GM19372 (cell line): ENCODE measurements around the gene SLCO2B1.
A peak's percentile ranks its signal among the peaks of the same experiment; 100 is the strongest.

Experiments
- ATAC-seq: cut with Tn5 transposase; IDR thresholded peaks from one replicate; pipeline ENCODE4 v1.9.1; 2021; ENCODE audit warnings: mild to moderate bottlenecking, low read depth, moderate library complexity; ENCODE audit not compliant: unreplicated experiment

SLCO2B1 gene

DNA sequence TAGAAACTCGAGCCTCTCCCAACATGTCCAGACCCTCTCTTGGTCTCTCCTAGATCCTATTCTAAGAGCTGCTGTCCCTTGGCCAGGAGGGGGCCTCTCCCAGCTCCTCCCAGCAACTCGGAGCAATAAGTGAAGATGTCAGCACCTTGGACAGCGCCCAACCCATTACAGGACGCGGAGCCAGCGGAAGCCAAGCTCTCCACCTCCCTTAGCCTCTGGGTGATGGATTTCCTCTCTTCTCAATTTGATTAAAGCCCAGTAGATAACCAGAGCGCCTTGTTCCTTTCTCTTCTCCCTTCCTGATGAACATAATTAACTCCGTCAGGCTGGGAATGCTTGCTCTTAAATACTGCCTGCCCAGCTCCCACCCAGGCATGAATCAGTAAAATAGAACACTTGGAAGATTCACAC lies 63.5 kb downstream of the SLCO2B1 start:
- no peak for ATAC-seq

DNA sequence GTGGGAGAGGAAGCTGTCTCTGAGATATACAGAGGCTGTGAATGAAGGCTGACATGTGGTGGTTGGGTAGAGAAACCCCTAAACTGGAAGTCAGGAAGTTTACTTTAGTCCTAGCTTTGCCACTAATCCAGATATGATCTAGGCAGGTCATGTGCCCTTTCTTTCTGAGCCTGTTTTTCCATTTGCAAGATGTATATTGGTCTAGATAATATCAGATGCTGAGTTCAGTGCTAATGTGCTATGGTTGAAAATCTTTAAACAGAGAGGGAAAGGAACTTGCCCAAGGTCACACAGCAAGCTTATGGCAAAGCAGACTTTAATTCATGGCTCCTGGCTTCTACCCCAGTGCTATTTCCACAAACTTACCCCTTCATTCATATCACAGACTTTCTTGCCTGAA lies 63.9 kb downstream of the SLCO2B1 start:
- no peak for ATAC-seq

DNA sequence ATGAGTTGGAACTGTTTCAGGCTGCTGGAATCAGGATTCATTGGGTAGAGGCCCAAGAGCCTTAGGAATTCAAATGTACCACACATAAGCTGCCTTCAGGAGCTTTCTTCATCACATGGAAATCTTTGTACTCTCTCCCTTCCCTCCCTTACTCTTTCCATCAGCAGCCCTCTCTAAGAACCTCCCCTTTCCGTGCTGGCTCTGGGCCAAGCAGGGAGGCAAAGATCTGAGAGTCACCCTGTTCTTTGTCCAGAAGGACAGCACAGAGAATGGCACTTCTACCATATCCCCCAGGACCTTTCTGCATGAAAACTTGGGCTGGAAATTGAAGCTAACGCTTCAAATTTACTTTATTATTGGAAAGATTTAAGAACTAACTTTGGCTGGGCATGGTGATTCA lies 69.0 kb downstream of the SLCO2B1 start:
- ATAC-seq = no peak

DNA sequence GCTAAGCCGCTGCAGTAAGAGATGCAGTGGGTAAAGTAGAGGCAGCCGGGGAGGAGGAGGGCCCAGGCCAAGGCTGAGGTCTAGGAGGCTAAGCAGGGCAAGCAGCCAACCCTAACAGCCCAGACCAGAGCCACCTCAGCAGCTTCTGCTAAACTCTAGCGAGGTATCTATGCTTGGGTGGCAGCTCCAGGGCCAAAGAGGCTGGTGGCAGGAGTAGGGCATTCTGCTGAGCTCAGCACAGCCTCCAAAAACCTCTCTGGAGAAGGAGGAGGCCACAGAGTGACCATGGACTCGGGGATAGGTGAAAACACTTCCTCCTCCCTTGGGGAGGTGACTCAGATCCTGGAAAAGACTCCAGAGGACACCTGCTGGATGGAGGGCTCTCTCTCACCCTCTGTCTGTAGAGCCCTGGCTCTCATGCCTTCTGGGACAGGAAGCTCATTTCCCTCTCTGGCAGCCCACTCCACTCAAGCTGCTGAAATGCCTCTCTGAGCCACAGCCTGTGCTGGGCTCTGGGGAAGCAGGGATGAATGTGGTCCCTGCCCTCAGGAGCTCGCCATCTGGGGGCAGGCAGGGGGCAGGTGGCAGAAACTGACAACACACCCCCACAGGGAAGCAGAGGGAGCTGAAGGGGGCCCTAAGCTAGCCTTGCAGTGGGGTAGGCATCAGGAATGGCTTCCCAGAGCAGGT lies 73.2 kb downstream of the SLCO2B1 start:
- ATAC-seq = no peak

DNA sequence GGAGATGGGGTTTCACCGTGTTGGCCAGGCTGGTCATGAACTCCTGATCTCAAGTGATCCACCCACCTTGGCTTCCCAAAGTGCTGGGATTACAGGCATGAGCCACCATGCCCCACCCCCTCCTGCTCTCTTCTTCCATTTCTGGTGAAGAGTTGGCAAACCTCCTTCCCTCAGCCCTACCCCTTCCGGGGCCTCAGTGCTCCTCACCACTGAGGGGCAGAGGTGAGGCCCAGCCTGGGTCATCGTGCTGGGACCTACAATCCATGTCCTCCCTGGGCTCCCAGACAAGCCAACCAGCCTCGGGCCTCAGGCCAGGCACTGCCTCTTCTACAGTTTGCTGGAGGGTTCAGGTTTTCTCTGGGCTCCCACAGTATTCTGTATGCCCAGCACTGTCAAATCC lies 74.9 kb downstream of the SLCO2B1 start:
- no peak for ATAC-seq

DNA sequence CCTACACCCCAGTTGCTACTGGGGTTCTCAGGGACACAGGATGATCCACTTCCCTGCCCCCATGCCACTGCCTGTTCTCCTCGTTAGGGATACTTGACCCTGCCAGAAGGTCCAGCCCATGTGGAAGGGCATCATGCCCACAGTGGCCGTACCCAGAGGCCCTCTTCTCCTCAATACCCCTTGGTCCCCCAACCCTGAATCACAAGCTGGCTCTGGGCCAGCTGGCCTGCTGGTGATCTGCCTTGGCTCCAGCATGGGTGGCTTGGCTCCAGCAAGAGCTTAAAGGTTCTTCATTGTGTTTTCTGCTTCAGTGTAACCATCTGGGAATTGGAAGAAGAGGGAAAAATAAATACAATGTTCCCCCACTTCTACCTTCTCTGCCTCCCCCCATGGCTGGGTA lies 78.6 kb downstream of the SLCO2B1 start:
- no peak for ATAC-seq

DNA sequence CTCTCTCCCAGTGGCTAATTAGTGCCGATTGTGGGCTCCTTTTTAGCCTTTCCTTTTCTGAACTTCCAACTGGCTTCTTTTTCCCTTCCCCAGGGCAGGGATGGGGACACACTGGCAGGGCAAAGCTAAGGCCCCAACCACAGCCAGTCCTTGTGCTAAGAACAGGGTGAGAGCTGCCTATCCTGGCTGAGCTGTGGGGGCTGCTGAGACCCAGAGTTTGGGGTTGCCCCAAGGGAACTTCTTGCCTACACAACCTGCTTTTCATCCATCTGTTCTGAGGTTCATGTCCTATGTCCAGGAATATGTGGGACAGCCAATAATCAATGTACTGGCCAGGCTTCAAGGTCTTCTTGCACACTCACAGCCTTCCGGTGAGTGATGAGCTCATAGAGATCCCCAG lies 79.7 kb downstream of the SLCO2B1 start:
- ATAC-seq = no peak

DNA sequence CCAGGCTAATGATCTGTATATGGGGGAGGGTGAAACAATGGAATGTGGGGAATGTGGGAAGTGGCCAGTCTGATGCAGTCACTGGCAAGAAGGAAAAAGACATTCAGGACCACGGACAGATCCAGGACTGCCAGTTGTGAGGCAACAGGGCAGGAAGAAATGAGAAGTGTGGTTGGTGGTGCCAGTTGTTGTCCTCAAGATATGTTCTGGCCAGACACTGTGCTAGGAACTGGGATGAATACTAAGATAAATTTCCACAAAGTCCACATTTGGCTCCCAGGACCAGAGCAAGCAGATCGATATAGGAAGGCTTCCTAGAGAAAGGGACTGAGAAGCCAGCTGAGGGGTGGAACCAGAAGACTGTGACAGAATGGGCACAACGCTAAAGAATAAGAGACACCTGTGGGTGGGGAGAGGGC lies 82.9 kb downstream of the SLCO2B1 start:
- ATAC-seq = no peak

DNA sequence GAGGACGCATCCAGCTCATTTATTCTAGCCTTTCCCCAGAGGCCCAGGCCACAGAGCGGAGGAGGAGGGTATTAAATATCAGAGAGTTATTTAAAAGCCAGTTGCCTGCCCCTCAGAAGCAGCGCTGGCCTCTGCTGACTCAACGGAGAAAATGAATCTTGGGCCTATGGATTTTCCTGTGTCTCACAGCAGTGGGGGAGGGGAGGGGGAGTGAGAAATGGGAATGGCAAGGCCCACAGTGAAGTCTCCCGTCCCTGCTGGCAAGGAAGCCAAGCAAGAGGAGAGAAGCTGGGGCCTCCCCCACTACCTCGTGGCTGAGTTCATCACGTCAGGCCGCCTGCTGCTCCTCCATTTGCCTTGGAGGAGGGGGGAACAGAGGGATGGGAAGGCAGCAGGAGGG lies 85.2 kb downstream of the SLCO2B1 start:
- ATAC-seq = no peak

DNA sequence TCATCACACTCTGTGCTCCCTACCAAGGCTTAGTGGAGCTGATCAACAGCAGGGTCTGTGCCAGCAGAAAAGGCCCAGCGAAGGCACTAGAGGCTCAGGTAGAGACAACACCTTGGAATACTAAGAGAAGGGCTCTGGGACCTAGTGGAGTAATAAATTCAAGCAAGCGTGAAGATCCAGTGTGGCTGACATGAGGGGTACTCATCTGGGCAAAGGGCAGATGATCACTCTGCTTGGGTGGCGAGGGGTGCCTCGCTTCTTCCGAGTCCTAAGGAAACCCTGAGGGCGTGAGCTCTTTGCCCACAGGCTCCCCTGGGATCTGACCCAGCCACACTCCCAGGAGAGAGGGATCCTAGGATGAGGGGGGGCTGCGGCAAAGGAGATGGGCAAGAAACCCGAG lies 86.1 kb downstream of the SLCO2B1 start:
- ATAC-seq = no peak

DNA sequence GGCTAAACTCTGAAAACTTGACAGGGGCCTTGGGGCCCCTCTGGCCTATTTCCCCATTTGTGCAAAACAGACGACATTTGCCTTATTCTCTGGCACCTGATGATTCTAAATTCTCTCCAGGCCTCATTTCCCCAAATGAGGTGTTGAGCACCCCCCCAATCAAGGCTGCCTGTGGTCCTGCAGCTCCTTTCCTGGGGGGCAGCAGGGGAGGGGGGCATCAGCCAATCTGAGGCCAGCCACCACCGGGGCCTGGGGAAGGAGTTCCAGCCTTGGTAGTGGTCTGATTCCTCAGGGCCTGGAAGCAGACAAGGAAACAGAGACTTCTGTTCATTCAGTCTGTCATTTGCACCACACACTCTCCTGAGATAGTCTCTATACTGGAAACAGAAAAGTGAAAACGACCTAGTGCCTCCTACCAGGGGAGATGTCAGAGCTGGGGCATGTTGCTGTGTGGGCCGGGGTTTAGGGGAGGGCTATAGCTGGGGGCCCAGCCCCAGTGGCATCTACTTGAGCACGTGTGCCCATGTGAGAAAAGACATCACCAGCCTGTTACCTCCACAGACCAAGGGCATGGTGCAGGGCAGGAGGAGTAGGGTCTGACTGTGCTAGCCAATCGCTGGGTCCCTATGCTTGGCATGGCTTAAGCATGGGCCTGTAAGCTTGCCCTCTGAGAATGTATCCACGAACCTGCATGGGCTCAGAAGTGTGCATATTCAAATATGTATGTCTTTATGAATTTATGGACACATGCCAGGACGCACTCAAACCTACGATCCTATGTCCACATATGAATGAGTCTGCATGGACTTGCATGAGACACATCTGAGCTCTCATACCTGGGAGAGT lies 87.9 kb downstream of the SLCO2B1 start:
- no peak for ATAC-seq

DNA sequence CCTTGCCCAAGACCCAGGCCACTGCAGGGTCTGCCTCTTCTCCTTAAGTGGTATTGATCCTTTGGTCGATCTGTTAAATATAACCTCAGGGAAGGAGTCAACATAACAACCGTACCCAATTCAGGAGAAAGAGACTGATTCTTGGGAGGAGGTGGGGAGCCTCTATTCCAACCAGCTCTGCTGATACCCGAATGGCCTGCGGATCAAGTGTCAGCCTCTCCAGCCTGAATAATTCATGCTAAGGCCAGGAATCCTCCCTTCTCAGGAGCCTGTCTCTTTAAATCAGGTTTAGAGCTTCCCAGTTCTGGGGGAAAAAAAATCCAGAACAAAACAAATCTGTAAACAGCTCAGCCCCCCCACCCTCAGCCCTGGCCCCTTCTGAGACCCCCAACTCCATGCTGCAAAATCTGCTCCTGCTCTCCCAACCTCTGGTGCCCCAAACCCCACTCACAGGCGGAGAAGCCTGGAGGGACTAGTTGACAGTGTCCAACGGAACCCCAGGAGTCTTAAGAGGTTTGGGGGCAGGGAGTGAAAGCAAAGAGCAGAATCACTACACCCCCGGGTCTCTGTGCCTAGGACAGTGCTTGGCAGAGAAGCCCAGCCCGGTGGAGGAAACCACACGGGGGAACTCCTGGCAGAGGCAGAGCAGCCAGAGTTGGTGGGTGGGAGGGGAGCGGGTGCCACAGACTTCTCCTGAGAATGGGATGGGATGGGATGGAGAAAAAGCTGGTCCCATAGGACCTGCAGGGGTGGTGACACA lies 88.8 kb downstream of the SLCO2B1 start:
- no peak for ATAC-seq

DNA sequence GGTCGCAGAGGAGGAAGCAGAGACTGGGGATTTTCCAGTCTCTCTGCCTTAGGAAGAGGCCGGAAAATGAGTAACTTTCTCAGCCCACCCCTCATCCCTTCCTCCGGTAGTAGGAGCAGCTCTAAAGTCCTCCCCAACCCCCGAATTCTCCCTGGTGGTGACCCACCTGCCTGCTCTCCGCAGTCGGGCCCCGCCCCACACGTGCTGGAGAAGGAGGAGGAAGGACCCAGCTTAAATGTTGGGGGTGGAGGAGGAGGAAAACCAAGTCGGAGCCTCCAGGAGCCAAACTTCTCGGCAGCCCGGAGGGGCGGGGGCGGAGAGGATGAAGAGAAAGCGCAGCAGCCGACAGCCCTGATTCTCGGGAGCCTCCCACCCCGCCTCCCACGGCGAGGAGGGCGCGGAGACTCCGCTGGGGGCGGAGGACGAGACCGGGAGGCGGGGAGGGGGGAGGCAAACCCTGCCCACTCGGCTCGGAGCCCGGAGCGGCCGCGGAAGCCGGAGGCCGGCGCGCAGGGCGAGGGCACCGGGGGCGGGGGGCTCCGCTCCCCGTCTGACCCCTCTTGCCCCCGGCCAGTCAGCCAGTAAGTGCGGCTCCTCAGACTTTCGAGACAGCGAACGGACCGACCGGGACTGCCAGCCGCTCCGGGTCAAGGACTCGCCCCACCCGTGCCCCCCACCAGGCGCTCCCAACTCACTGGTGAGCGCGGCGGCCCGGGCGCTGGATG lies 89.6 kb downstream of the SLCO2B1 start, which contains the start of gene TPBGL:
TPBGL (plus strand) TSS at position 464 of the 725 bp plus-strand sequence. CDS start 276 bp downstream, outside the sequence.
- no peak for ATAC-seq

DNA sequence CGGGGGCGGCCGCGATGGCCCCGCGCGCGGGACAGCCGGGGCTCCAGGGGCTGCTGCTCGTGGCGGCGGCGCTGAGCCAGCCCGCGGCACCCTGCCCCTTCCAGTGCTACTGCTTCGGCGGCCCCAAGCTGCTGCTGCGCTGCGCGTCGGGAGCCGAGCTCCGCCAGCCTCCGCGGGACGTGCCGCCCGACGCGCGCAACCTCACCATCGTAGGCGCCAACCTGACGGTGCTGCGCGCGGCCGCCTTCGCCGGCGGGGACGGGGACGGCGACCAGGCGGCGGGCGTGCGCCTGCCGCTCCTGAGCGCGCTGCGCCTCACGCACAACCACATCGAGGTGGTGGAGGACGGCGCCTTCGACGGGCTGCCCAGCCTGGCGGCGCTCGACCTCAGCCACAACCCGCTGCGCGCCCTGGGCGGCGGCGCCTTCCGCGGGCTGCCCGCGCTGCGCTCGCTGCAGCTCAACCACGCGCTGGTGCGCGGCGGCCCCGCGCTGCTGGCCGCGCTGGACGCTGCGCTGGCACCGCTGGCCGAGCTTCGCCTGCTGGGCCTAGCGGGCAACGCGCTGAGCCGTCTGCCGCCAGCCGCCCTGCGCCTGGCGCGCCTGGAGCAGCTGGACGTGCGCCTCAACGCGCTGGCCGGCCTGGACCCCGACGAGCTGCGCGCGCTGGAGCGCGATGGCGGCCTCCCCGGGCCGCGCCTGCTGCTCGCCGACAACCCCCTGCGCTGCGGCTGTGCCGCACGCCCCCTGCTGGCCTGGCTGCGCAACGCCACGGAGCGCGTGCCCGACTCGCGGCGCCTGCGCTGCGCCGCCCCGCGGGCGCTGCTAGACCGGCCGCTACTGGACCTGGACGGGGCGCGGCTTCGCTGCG lies 90.4 kb downstream of the SLCO2B1 start:
- ATAC-seq = peak; percentile 85

DNA sequence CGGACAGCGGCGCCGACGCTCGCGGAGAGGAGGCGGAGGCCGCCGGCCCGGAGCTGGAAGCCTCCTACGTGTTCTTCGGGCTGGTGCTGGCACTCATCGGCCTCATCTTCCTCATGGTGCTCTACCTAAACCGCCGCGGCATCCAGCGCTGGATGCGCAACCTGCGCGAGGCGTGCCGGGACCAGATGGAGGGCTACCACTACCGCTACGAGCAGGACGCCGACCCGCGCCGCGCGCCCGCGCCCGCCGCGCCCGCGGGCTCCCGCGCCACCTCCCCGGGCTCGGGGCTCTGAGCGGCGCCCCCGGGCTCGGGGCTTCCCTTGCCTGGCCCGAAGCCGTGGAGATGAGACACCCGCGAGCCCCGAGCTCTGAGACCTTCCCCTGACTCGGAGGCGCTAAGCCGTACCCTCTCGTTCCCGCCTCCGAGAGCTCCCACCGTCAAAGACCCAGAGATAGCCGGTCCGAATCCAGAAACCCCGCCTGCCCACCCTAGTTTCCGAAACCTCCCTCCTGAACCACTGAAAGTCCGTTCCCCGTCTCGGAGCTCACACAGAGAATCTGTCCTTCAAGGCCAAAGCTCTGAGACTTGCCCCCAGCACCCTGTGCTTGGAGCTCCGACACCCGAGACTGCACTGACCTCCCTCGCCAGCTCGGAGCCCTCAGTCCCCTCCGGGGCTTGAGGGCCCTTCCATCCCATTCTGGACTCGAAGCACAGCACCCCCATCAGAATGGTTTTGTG lies 91.2 kb downstream of the SLCO2B1 start:
- peak; percentile 18 for ATAC-seq

DNA sequence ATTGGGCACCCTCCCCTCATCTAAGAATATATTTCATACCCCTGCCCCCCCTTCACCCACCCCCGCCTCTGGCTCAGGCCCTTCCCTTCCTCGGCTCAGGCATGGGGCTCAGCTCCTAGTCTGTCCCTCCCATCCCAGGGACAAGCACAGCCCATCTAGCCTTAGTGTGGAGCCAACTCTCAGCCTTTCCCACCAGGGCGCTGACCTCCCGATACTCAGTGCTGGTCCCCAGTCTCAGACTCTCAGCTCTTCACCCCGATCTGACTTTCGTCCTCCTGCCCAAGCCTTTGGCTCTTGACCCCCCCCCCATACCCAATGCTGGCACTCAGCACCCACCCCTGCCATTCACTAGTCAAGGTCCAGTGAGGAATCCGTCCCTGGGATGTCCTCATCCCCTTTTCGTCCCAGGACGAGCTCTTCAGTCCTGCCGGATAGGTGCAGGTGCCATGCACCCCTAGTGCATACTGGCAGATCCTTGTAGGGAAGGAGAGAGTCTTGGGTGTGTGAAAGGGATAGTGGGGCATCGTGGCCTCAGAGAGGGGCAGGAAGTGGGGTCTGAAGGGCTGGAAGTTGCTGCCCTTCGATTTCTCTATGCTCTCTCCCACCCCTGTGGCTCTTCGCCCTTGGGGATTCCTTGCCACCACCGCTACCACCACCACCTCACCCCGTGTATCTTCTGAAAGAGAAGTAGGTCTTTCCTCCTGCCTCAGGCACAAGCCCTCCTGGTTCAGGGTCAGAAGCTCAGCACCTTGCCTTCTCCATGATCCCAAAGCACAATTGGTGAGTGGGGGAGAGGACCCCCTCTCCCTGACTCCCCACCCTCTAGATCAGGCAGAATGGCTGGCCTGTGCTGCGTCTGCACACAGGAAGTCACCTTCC lies 92.1 kb downstream of the SLCO2B1 start:
- no peak for ATAC-seq

DNA sequence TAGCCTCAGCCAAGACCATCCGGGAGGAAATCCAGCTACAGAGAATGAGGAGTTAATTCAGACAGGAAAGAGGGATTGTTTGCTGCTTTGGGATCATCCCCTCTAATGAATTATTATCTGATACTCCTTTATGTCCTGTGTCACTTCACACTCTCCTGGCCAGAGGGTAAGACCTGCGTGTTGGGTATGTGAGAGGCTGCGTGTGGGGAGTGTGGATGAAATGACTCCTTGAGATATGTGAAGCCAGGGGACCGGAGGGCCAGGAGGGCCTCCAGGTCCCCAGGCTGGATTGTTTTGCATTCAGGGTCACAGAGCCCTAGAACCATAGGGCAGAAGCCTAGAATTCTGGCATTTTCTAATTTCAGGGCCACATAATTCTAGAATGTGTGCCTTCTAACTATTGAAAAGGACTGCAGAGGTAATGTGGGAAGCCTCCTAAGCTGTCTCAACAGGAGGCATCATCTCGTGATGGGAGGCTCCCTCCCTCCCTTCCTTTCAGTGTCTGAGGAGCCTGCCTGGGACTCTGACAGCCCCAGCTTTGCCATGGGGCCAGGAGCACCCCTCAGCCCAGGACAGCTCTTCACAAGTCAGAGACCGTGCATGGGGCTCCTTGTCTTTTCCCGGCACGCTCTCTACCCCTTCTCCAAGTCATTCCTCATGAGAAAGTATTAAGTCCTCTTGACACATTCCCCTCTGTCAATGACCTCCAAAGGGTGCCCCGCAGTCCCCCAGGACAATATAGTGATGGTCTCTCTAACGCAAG lies 93.3 kb downstream of the SLCO2B1 start:
- no peak for ATAC-seq
